Fibroblast of skin of scalp (primary cell): ENCODE data around the gene IPO11.
"Not testable (repeated sequence)": the region's sequence is repeated elsewhere in the genome, so short reads cannot be mapped to it uniquely, and the experiment has no call there.

Experiments
- DNase-seq: peaks from one replicate; pipeline ENCODE4 v3.0.0-alpha.2; 2013

The IPO11 gene

GRCh38 chr5:62450259-62450658 lies 37.7 kb downstream of the IPO11 start:
- no peak for DNase-seq

- peak; percentile 36 for DNase-seq
These were observed 44.5 kb downstream of the IPO11 start for GRCh38 chr5:62457071-62457470.

- peak; percentile 59 for DNase-seq
These were observed 48.0 kb downstream of the IPO11 start for GRCh38 chr5:62460578-62460983.

GRCh38 chr5:62461561-62461960 lies 49.0 kb downstream of the IPO11 start:
- DNase-seq, result no peak

- peak; percentile 40 for DNase-seq
These were observed 53.7 kb downstream of the IPO11 start for GRCh38 chr5:62465985-62466925.

- peak; percentile 11 for DNase-seq
These were observed 60.6 kb downstream of the IPO11 start for GRCh38 chr5:62473209-62473608.

GRCh38 chr5:62475072-62475471 lies 62.5 kb downstream of the IPO11 start:
- DNase-seq, result peak; percentile 69

- peak; percentile 30 for DNase-seq
These were observed 65.2 kb downstream of the IPO11 start for GRCh38 chr5:62477801-62478200.

- no peak for DNase-seq
These were observed 71.0 kb downstream of the IPO11 start for GRCh38 chr5:62483556-62483955.

GRCh38 chr5:62486672-62487071 lies 74.1 kb downstream of the IPO11 start:
- no peak for DNase-seq

GRCh38 chr5:62488531-62488930 lies 76.0 kb downstream of the IPO11 start:
- no peak for DNase-seq

- no peak for DNase-seq
These were observed 76.9 kb downstream of the IPO11 start for GRCh38 chr5:62489471-62489870.

- DNase-seq, result no peak
These were observed 82.2 kb downstream of the IPO11 start for GRCh38 chr5:62494772-62495171.

- no peak for DNase-seq
These were observed 84.3 kb downstream of the IPO11 start for GRCh38 chr5:62496876-62497275.

- DNase-seq, result no peak
These were observed 86.4 kb downstream of the IPO11 start for GRCh38 chr5:62498961-62499360.

GRCh38 chr5:62499756-62500155 lies 87.2 kb downstream of the IPO11 start:
- no peak for DNase-seq

GRCh38 chr5:62502456-62503101 lies 90.0 kb downstream of the IPO11 start:
- no peak for DNase-seq

- DNase-seq, result no peak
These were observed 91.6 kb downstream of the IPO11 start for GRCh38 chr5:62504129-62504528.

- DNase-seq, result no peak
These were observed 94.3 kb downstream of the IPO11 start for GRCh38 chr5:62506659-62507460.

GRCh38 chr5:62508760-62509159 lies 96.2 kb downstream of the IPO11 start:
- DNase-seq, result not testable (repeated sequence)

- DNase-seq, result no peak
These were observed 97.2 kb downstream of the IPO11 start for GRCh38 chr5:62509806-62510205.

- not testable (repeated sequence) for DNase-seq
These were observed 100.5 kb downstream of the IPO11 start for GRCh38 chr5:62513085-62513484.

GRCh38 chr5:62514510-62515119 lies 102.1 kb downstream of the IPO11 start:
- DNase-seq, result no peak
